Naive thymus-derived CD8-positive, alpha-beta T cell (primary cell): ENCODE results near the gene NR2F1-AS1. TPM values are rescaled to one million over a fixed set of nuclear protein-coding genes. Genes with fewer than 3 reads are reported as not detected.

Experiments
- ATAC-seq, 2 donors: fragments of 150-1000 bp; cut with Tn5 transposase in 1 of 2; sonication (Bioruptor Pico), chemical (Tn5 transposase) in 1 of 2; 1 replicate in 1 of 2; 2 replicates in 1 of 2; pipeline ENCODE4 v1.10.0; 2021; ENCODE audit warnings: mild to moderate bottlenecking in 2 of 2, moderate library complexity in 2 of 2
- POLR2A ChIA-PET: fragments of 350-600 bp; sonication (Branson Sonifier 250); formaldehyde crosslinking; loops from one replicate; lab custom pipeline; 2021; ENCODE audit warnings: antibody characterized with exemption; lab: Charles Lee
- DNase-seq, 10 donors: peaks; one replicate each; pipeline versions ENCODE4 v3.0.0 to v3.0.0-alpha.2; 2020 to 2022
- H3K27ac Mint-ChIP-seq, 10 donors: one replicate each; pipeline ENCODE4 v1.8.0; 2020 to 2022; ENCODE audit warnings: mild to moderate bottlenecking in 10 of 10, mixed read lengths in 10 of 10, moderate library complexity in 4 of 10, inconsistent platforms in 1 of 10
- H3K27me3 Mint-ChIP-seq, 5 donors: one replicate each; pipeline ENCODE4 v1.8.0; 2021 to 2022; ENCODE audit warnings: mixed read lengths in 5 of 5
- H3K36me3 Mint-ChIP-seq, 3 donors: one replicate each; pipeline ENCODE4 v1.8.0; 2020 to 2022; ENCODE audit warnings: mixed read lengths in 3 of 3, mild to moderate bottlenecking in 2 of 3, inconsistent platforms in 1 of 3
- H3K4me1 Mint-ChIP-seq, 4 donors: one replicate each; pipeline ENCODE4 v1.8.0; 2021 to 2022; ENCODE audit warnings: mixed read lengths in 4 of 4
- H3K4me3 Mint-ChIP-seq, 10 donors: one replicate each; pipeline ENCODE4 v1.8.0; 2020 to 2022; ENCODE audit warnings: mild to moderate bottlenecking in 10 of 10, mixed read lengths in 10 of 10, moderate library complexity in 6 of 10, inconsistent platforms in 1 of 10
- H3K9me3 Mint-ChIP-seq, 9 donors: one replicate each; pipeline ENCODE4 v1.8.0; 2020 to 2022; ENCODE audit warnings: mixed read lengths in 9 of 9, mild to moderate bottlenecking in 3 of 9, inconsistent platforms in 1 of 9, moderate library complexity in 1 of 9
- polyA plus RNA-seq, 3 donors: library from polyadenylated mRNA; unstranded; fragments of 300-500 nt; fragmentation: Illumina TruSeq; gene quantifications; one replicate each; pipeline ENCODE4 v1.2.3, GENCODE V29; 2021
- total RNA-seq, 8 experiments: library from RNA in 2 of 8; stranded (reverse) in 2 of 8; gene quantifications; one replicate each; pipeline ENCODE4 v1.2.3 and lab custom pipeline; 2021 to 2026

The NR2F1-AS1 gene
- total and polyA plus RNA-seq, 5 experiments from 2014 or later, result not detected

GRCh38 chr5:93359960-93360305 lies 221.1 kb downstream of the NR2F1-AS1 start:
- POLR2A ChIA-PET, result no interaction called here
- Mint-ChIP-seq H3K27me3 (peaks cover 0 to 11% (median 7%) of the 10 kb centered on the region in 5 donors), H3K4me3 (no peak overlapping the region), H3K9me3 (peaks cover 0 to 11% (median 0%) of the 10 kb centered on the region in 9 donors), H3K36me3 (no peaks in the 10 kb centered on the region), H3K27ac (no peak overlapping the region), H3K4me1 (no peaks in the 10 kb centered on the region)
- DNase-seq, result no peak
- ATAC-seq, result no peak

Other genes with a start within 250 kb of the NR2F1-AS1 start
- not detected for gene NR2F1, start 2.0 kb upstream of the NR2F1-AS1 start, total RNA-seq
- gene NR2F1, start 2.0 kb upstream of the NR2F1-AS1 start, polyA plus RNA-seq, result not detected
- 1 to 10 TPM; 1.6 to 1.7 TPM for gene POU5F2, start 160.4 kb upstream of the NR2F1-AS1 start, total RNA-seq
- gene POU5F2, start 160.4 kb upstream of the NR2F1-AS1 start, polyA plus RNA-seq, result under 1 TPM in 2 of 3 donors, not detected in 1; 0.15 to 0.20 TPM